ENCODE measurements around the gene ITPA.

ITPA gene

DNA sequence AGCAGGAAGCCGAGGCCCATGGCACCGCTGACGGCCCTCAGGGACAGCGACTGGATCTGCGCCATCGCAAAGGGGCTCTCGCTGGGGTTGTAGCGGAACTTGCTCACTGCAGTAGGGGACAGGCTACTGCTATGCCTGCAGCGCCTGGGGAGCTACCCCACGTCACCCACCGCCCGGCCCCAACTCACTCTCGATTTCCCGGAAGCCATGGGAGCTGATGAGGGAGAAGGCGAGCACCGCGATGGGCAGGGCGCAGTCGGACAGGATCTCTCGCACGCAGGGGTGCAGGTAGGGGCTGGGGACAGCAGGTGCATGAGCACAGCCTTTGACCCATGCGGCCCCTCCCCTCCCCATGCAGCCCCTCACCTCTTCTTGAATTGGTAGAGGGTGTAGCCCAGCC is 19.9 kb downstream of the ITPA start:
- no peak for DNase-seq

DNA sequence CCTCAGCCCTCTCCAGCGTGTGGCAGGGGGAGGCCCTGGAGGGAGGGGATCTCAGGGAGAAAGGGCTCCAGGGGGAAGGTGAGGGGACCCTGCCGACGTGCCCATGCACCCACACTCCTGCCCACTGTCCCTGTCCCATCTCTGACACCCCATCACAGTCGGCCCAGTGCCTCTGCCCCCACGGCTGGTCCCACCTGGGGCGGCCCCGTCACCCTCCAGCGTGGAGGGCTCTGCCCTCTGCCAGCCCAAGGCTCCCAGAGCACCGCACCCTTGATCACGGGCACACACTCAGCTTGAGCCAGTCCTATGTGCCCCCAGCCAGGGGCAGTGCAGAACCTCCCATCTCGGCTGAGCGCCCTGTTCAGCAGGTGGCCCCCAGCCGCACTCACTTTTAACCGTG is 20.5 kb downstream of the ITPA start:
- no peak for DNase-seq

DNA sequence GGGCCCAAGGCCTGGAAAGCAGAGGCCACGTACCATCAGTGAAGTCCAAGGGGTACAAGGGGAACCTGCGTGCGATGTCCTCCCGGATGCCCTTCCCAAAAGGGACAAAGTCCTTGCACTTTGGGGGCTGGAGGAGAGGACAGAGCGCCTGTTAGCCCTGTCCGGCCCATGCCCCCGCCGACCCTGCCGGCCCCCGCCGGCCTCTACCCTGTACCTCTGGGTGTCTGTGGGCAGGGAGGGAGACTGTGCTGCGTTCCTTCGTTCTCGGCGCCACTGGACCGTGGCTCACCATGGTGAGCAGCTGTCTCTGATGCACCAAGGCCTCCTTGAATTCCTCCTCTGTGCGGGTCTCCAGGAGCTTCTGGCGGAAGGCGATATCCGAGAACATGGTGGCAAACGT is 21.8 kb downstream of the ITPA start:
- no peak for DNase-seq

DNA sequence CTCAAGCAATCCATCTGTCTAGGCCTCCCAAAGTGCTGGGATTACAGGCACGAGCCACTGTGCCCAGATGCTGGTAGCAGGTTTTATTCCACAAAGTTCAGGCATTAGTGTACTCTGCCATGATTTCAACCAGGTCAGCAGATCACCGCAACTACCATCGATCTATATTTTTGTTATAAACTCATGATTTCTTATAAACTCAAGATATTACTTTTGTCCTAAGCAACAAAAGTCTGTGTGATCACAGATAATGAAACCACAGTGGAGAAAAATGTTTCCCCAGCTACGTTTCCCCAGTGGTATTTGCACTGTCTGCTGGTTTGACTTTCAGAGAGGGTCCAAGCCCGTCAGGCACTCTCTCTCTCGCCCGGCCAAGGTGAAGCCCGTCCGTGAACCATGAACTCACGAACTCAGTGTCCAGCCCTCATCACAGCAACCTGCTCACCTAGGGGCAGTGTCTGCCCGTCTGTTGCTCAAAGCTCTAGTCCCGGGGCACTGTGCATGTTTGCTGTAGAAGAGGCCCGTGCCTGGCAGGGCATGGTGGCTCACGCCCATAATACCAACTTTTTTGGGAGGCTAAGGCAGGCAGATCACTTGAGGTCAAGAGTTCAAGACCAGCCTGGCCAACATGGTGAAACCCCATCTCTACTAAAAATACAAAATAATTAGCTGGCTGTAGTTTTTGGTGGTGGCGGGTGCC is 22.7 kb downstream of the ITPA start:
- no peak for DNase-seq

DNA sequence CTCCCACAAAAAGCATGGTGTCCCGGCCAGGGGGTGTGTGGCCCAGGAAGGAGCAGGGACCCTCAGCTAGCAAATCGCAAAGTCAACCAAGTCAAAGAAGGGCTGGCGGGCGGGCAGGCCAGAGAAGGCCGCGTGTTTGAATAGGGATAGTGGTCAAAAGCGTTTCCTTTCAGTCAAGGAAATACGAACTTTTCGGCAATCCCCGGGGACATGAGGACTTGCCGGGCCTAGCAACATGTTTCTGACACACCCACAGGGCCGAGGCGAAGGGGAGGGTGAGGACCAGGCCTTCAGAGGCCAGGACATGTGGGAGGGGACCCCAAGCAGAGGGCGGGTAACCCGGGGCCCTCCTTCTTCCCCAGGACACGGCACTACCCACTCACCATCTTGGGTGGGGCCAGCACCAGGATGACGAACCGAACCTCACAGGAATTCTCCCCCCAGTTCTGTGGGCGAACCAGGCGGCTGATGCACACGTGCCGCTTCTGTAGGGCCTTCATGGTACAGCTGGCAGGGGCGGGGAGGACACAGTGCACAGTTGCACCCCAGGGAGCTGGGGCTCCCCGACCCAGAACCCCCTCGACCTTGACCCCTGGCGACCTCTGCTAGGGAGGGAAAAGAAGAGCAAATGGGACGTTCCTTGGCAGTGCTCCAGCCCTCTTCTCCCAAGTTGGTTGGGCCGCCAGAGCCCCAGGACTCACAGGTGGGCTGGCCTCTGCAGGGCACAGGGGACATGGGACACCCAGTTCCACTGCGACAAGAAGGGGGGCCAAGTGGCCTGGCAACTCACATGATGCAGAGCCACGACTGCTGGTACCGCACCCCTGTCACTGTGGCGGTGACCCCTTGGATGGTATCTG is 24.1 kb downstream of the ITPA start:
- no peak for DNase-seq

DNA sequence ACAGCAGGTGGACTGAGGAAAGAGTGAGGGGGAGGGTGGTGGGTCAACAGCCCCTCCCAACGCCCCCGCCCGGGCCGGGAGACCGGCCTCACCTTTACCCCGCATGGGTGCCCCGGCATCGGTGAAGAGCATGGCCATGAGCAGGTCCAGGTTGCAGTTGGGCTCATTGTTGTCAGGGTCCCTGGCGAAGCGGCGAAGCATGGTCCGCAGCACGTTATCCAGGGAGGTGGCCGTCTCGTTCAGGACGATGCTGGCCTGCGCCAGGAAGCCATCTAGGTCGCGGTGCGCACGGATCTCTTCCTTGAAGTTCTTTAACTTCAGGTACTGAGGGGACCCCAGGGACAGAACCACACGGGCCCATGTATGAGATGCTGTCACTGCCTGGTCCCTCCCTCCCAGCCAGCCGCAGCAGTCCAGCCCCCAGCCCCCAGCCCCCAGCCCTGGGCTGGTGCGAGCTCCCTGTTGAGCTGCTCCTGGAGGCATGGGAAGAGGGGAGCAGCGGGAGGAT is 24.7 kb downstream of the ITPA start:
- no peak for DNase-seq

DNA sequence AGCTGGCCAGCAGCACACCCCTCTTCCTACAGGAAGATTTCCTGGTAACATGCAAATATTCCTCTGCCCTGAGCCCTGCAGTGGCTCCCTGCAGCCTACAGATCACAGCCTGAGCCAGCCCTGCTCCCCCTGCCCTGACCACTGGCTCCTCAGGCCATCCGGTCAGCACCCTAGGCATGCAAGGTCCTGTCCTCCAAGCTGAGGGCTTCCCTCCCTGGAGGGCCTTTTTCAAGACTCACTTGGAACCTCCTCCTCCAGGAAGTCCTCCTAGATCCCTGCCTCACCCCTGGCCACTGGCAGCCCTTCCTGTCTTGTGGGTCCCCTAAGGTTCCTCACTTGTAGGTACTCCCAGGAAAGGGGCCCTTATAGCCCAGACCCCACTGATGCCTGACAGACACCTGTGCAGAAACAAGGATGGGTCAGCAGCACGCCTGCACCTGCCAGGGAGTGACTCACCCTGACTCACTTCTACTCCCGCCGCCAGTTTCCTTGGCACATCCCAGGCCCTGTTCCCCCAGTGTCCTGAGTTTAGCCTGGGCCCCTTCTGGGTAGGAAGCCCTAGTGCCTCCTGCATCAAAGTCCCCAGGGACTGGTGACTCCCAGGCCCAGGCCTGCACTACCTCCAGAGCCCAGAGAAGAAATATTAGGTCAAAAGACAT is 26.5 kb downstream of the ITPA start:
- DNase-seq, result no peak

DNA sequence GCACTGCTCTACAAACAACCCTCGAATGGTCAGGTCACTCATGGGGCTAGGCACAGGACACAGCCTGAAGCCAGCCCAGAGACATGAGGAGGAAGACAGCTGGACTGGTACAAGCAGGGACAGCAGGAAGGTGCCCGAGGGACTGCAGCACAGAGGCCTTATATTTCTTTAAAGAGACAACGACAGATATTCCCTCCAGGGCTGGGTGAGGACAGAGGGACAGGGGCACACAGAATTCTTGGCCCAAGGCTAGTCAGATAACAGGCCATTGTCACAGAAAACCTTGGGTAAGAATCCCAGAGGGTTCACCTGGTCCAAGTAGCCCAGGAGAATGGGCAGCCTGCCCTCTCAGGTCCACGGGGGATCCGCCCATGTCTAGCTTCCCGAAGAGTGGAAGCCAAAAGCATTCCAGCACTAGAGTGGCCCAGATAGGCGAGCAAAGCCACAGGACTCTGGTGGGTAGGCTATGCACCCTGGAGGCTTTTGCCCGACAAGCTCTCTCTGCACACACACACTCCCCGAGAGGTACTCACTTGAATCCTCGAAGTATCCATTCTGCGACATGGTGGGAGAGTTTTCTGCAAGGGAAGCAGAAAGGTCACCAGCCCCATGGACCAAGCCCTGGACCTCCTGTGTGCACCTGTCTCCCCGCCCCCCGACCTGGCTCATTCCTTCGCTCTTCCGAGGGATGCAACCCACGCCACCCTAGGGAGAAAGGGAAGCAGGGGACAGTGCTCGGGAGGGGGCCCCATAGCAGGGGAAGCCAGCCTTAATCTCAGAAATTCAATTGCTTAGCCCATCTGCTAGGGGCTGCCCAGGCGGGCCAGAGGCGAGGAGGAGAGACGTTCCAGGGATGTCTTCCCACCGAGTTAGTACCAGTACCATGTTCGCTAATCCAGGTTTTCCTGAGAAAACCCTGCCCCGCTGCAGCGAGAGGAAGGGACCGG is 28.0 kb downstream of the ITPA start:
- DNase-seq, result no peak

DNA sequence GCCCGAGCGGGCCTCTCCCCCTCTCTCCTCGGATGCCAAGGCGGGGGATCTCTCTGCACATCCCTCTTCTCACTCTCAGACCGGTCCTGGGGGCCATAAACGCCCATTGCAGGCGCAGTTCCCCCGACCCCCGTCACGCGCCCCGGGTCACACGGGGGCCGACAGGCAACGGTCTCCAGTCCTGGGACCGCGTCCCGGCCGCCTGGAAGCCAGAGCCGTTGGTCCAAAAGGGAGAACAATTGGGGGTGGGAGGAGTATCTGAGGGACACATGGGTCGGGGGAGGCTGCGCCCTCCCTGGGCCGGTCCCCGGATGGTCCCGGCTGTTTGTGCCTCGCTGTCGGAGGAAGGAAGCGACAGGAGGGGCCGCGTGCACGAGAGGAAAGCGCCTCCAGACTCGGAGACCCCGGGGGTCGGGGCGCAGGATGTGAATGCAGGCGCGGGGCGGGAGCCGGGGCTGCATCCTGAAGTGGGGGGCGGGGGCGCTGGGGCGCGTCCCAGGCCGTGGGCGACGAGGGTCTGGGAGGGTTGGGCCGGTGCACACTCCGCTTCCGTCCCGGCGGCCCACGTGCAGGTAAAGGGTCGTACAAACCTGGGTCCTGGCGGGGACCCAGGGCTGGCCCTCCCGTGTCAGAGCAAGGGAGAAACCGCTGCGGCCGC is 28.8 kb downstream of the ITPA start:
- DNase-seq, result no peak

DNA sequence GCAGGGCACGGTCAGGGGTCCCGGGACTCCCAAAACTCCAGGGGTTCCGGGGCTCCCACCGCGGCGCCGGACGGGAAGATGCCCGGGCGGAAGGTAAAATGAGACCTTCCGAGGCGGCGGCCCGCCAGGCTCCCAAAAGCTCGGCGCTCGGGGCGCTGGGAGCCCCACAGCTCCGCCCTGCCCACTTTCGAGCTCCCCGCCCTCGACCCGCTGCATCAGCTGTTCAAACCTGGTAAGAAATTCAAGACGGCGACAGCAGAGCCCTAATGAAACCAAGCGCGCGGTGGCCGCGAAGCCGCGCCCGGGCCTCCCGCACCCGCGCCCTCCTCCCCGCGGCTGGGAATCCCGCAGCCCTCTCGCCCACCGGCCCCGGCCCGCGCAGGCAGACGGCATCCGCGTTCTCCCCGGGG is 29.3 kb downstream of the ITPA start:
- DNase-seq, result no peak

DNA sequence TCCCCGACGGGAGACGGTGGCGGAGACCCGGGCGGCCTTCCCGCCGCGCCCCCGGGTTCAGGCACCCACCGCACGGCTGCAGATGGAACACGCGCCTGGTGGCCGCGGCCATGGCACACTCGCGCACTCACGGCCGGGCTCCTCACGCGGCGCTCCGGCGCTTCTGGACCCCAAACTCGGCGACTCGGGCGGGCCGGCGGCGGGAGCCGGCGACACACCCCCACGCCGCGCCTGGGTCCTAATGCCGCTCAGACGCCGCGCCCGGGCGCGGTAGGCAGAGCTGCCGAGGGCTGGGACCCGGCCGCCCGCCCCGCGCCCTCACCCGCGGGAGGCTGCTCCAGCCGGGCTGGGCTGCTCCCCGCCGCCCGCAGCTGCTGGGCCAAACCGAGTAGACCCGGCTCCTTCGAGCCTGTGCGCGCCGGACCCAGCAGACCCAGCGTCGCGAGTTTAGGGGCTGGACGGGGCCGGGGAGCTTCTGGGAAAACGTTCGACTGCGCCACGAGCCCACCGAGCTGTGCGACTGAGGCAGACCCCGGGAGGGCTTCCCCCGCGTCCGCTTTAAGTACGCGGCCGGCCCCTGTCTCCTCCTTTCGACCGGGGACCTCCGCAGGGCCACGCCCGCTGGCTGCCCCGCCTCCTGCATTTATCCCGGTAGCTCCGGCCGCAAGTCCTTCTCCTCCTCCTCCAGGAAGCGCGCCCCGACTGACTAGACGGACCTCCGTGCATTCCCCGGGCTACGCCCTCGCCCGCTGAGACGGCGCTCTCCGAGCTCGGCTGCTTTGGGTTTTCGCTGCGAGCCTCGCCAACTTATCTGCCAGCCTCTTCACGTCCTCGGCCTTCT is 29.9 kb downstream of the ITPA start, which contains the start of gene SLC4A11:
SLC4A11 (minus strand) TSS at position 165 of the 841 bp plus-strand sequence; CDS start at position 112, 53 bp downstream.
- no peak for DNase-seq

DNA sequence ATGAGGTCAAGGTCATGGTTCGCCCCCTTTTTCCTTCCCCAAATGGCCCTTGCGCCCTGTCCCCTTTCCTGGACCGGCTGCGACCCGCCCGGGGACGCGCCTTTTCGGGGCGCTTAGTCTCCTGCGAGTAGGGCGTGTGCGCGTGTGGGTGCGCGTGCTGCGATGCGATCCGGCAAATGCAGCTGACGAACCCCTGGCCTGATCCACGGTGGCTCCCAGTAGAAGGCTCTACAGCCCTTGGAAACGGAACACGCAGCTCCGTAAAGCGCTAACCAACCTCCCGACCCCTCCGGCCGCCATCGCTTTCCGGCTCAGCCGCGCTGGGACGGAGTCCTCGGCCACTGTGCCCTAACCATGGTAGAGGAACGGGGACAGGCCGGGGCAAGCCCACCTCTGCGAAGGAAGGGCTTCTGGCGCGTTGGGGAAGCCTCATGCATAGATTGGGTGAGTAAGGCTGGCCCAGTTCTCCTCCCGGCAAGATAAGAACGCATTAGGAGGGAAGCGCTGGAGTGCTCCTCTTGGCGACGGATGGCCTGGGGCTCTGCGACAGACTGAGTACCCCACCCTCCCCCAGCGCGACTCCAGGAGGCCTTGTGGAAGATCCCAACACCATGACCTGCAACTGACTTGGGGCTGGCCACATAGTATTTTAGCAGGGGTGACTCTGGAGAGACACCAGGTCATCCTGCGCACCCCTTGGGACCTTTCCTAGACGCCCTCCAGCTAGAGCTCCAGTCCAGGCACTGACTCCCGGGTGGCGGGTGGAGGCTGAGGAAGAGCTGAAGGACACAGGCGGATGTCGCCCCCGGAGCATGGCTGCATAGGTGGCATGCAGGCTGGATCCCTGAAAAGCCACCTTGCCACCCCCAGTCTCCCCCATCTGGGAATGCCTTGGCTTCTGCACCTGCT is 30.8 kb downstream of the ITPA start:
- DNase-seq, result no peak

DNA sequence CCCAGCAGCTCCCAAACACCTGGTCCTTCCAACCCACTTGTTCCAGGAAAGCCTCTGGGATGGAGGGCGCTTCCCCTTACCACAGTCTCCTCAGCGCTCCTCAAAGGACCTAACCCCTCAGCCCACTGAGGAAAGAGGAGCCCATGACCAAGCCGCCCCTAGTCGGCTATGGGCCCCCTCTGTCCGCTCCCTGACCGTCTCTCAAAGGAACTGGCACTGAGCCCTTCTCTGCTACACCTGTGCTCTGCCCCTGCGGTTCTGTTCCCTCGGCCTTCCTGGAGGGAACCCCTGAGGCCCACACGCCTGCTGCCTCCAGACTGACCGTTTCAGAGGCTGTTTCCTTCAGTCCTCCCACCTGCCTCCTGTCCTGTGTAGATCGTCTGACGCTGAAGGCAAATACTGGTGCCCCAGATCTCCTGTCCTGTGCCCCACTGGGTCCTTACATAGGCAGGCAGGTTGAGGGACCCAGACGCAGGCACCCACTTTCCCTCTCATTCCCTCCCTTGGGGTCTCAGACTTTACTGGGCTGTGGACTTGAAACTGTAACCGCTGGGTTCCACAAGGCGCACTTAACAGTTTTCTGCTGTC is 31.6 kb downstream of the ITPA start:
- no peak for DNase-seq

DNA sequence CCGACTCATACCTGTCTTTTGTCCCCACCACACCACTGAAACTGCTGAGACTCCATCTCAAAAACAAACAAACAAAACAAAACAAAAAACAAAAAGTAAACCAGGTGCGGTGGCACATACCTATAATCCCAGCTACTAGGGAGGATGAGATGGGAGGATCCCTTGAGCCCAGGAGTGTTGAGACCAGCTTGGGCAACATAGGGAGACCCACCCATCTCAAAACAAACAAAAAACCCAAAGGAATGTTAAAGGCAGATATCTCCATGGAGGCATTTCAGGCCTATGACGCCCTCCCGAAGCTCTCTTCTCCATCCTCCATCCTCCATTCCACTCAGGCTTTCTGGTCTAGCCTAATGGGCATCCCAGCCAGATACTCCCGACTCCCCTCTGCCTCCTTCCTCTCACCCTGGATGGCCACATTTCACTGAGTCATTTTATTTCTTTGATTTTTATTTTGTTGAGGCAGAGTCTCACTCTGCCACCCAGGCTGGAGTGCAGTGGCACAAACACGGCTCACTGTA is 32.9 kb downstream of the ITPA start:
- no peak for DNase-seq

DNA sequence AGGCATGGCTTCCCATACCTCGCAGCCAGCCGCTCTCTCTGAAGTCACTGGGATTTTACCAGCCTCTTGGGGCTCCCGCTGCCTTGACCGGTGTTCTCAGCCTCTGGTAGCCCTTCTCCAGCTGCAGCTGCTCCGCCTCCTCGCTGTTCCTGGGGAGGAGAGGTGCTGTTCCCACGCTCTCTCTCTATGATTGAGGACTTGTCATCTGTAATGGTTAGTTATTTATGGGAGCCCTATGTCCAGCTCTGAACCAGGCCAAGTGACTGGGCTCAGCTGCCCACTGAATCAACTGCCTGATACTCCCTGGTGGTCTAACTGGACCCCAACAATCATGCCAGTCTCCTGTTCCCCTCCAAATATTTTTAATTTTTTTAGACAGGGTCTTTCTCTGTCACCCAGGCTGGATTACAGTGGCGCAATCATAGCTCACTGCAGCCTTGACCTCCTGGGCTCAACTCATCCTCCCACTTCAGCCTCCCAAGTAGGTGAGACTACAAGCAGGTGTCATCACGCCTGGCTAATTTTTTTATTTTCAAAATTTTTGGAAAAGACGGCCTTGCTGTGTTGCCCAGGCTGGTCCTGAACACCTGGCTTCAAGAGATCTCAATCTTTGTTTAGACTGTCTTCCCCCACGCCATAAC is 34.5 kb downstream of the ITPA start:
- no peak for DNase-seq

DNA sequence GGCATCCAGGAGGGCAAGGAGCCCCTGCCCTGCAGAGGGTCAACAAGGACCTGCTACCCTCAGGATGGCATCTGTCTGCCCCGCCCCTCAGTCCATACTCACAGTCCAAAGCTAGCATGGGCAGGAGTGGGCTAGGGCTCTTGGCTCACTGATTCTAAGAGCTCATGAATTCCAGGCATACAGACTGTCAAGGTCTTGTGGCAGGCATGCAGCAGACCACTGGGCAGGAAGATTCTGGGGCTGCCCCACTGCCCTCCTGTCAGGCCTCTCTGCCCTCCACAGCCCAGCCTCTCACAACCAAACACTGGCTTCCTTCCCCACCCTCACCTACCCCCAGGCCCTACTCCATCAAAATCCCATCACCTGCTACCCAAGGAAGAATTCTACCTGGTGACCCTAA is 35.3 kb downstream of the ITPA start:
- no peak for DNase-seq

DNA sequence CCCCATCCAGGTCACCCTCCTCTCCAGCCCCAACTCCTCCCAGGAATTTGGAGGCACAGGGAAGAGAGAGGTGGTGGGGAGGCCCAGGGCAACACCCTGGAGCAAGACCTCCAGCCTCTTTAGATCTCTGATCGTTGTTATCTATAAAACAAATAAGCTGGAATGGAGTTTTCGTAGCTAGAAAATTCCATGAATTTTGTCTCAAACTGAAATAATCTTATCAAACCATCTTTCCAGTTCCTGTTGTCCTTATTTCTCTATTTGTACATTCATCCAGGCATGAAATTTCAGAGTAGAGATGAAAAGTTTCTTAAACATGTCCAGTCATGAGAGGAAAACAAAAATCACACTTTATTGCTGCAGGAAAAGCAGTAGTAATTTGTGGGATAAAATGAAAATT is 35.9 kb downstream of the ITPA start:
- no peak for DNase-seq

DNA sequence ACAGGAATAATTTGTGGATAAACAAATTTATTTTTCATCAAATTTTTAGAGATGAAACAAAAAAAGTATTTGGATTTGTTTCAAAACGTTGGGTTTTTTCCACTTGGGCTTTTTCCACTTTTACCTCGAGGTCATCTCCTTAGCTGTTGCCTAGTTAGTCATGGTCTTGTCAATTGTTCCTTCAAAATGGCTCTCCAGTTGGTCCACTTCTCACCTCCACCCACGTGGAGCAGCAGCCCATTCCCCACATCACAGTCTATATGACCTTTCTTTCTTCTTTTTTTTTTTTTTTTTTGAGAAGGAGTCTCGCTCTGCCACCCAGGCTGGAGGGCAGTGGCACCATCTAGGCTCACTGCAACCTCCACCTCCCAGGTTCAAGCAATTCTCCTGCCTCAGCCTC is 36.4 kb downstream of the ITPA start:
- DNase-seq, result no peak

DNA sequence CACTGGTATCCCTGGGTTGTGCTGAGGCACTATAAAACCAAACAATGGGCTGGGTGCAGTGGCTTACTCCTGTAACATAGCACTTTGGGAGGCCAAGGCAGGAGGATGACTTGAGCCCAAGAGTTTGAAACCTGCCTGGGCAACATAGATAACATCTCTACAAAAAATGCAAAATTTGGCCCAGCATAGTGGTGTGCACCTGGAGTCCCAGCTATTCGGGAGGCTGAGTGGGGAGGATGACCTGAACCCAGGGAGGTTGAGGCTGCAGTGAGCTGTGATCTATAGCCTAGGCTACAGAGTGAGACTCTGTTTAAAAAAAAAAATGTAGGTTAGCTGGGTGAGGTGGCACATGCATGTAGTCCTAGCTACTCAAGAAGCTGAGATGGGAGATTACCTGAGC is 37.4 kb downstream of the ITPA start:
- no peak for DNase-seq

All from cerebellar nuclear complex (tissue), 1 donor.